ENCODE measurements around the gene HOXC9.

- no peak for TF ChIP-seq RXRA (IDR thresholded peaks at IDR 0.05; ENCODE audit: borderline replicate concordance, low read depth)
- TF ChIP-seq, protein P1, sequence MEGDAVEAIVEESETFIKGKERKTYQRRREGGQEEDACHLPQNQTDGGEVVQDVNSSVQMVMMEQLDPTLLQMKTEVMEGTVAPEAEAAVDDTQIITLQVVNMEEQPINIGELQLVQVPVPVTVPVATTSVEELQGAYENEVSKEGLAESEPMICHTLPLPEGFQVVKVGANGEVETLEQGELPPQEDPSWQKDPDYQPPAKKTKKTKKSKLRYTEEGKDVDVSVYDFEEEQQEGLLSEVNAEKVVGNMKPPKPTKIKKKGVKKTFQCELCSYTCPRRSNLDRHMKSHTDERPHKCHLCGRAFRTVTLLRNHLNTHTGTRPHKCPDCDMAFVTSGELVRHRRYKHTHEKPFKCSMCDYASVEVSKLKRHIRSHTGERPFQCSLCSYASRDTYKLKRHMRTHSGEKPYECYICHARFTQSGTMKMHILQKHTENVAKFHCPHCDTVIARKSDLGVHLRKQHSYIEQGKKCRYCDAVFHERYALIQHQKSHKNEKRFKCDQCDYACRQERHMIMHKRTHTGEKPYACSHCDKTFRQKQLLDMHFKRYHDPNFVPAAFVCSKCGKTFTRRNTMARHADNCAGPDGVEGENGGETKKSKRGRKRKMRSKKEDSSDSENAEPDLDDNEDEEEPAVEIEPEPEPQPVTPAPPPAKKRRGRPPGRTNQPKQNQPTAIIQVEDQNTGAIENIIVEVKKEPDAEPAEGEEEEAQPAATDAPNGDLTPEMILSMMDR (IDR thresholded peaks at IDR 0.05) = no peak
- no peak for TF ChIP-seq EP300 (IDR thresholded peaks at IDR 0.05; ENCODE audit: borderline replicate concordance in 1 of 2, low read depth in 1 of 2, low read length in 1 of 2)
- no peak for TF ChIP-seq CHD2 (IDR thresholded peaks at IDR 0.05; ENCODE audit: low read length, partially characterized antibody)
- TF ChIP-seq USF2 (IDR thresholded peaks at IDR 0.05; ENCODE audit: borderline replicate concordance, low read depth, low read length) = no peak
- no peak for TF ChIP-seq RAD21 (IDR thresholded peaks at IDR 0.05; ENCODE audit: low read length)
- no peak for TF ChIP-seq SIN3A (IDR thresholded peaks at IDR 0.05; ENCODE audit: borderline replicate concordance, low read depth, low read length)
- TF ChIP-seq GATA2 (CRISPR knock-in tag; IDR thresholded peaks at IDR 0.05) = no peak
- no peak for TF ChIP-seq RCOR1 (IDR thresholded peaks at IDR 0.05; ENCODE audit: low read length)
- no peak for TF ChIP-seq TAF1 (IDR thresholded peaks at IDR 0.05; ENCODE audit: borderline replicate concordance, low read depth, low read length)
- no peak for TF ChIP-seq MXI1 (IDR thresholded peaks at IDR 0.05; ENCODE audit: low read depth, low read length)
- no peak for TF ChIP-seq EZH2phosphoT487 (IDR thresholded peaks at IDR 0.05; ENCODE audit: borderline replicate concordance, low read depth)
- no peak for TF ChIP-seq RFX5 (IDR thresholded peaks at IDR 0.05; ENCODE audit: low read length)
Measured at GRCh38 chr12:53983568-53983949, 16.4 kb upstream of the HOXC9 start.

Data from SK-N-SH (cell line).